B cell (primary cell): ENCODE data around the gene KIAA0753. TPM values are rescaled to one million over a fixed set of nuclear protein-coding genes. Genes with fewer than 3 reads are reported as not detected.

Experiments used
- ATAC-seq: fragments of 200-7000 bp; cut with Tn5 transposase; one replicate; pipeline ENCODE4 v1.10.0; 2021; ENCODE audit warnings: low read depth, mild to moderate bottlenecking, moderate number of reproducible peaks, moderate library complexity
- CTCF ChIA-PET: fragments of 350-600 bp; sonication (Branson Sonifier 250); formaldehyde crosslinking; loops from one replicate; lab custom pipeline; 2021; ENCODE audit warnings: antibody characterized with exemption, inconsistent platforms; lab: Charles Lee
- POLR2A ChIA-PET: fragments of 350-600 bp; sonication (Branson Sonifier 250); formaldehyde crosslinking; loops from one replicate; lab custom pipeline; 2021; ENCODE audit warnings: antibody characterized with exemption; lab: Charles Lee
- DNase-seq: peaks from one replicate; pipeline ENCODE4 v3.0.0; 2013
- H2AFZ ChIP-seq: 2 replicates; pipeline ENCODE4 v1.6.1; 2012; ENCODE audit warnings: mild to moderate bottlenecking, low read depth, low read length; ENCODE audit not compliant: insufficient read depth, poor library complexity, severe bottlenecking
- H3K27ac ChIP-seq, 2 donors: 1 replicate in 1 of 2; 2 replicates in 1 of 2; pipeline ENCODE4 v1.5.1; 2012 to 2013; ENCODE audit warnings: low read length in 2 of 2, mild to moderate bottlenecking in 2 of 2, moderate library complexity in 1 of 2
- H3K27me3 ChIP-seq, 4 experiments: fragments of 200-600 bp in 1 of 4; sonication (generic) in 1 of 4; replicated peaks in 1 of 4; 1 replicate in 2 of 4; 2 replicates in 2 of 4; pipeline versions ENCODE4 v1.6.1 to v1.7.0; 2013 to 2016; ENCODE audit warnings: low read length in 3 of 4, mild to moderate bottlenecking in 2 of 4, mixed read lengths in 1 of 4, moderate library complexity in 1 of 4; ENCODE audit not compliant: insufficient read depth in 4 of 4, control insufficient read depth in 3 of 4; ENCODE audit errors: control extremely low read depth in 1 of 4
- H3K36me3 ChIP-seq, 2 experiments: replicated peaks in 1 of 2; 1 replicate in 1 of 2; 2 replicates in 1 of 2; pipeline versions ENCODE4 v1.6.1 to v1.7.1; 2013; ENCODE audit warnings: low read length in 1 of 2; ENCODE audit not compliant: insufficient read depth in 2 of 2, control insufficient read depth in 1 of 2; ENCODE audit errors: control extremely low read depth in 1 of 2, extremely low read depth in 1 of 2
- H3K4me1 ChIP-seq, 2 donors: fragments of 200-600 bp in 1 of 2; sonication (generic) in 1 of 2; 1 replicate in 1 of 2; 2 replicates in 1 of 2; pipeline versions ENCODE4 v1.5.1 to v1.6.1; 2013 to 2017; ENCODE audit warnings: low read length in 2 of 2; ENCODE audit not compliant: control insufficient read depth in 2 of 2, insufficient read depth in 2 of 2
- H3K4me2 ChIP-seq: replicated peaks from 2 replicates; pipeline ENCODE3; 2012; ENCODE audit warnings: mild to moderate bottlenecking, low read depth, low read length; ENCODE audit not compliant: poor library complexity, severe bottlenecking
- H3K4me3 ChIP-seq, 5 experiments: fragments of 200-600 bp in 1 of 5; sonication (generic) in 1 of 5; 1 replicate in 3 of 5; 2 replicates in 2 of 5; pipeline versions ENCODE4 v1.5.1 to v1.7.0; 2011 to 2016; ENCODE audit warnings: low read length in 4 of 5, mild to moderate bottlenecking in 4 of 5, low read depth in 2 of 5, control low read depth in 1 of 5, moderate library complexity in 1 of 5; ENCODE audit not compliant: insufficient read depth in 1 of 5; ENCODE audit errors: control extremely low read depth in 1 of 5, extremely low read depth in 1 of 5
- H3K79me2 ChIP-seq: fragments of 200-600 bp; sonication (generic); one replicate; pipeline ENCODE4 v1.6.0; 2016; ENCODE audit warnings: low read length; ENCODE audit not compliant: control insufficient read depth, insufficient read depth
- H3K9ac ChIP-seq: fragments of 200-600 bp; sonication (generic); 2 replicates; pipeline ENCODE4 v1.6.1; 2017; ENCODE audit warnings: mild to moderate bottlenecking, low read length, moderate library complexity
- H3K9me3 ChIP-seq, 3 donors: one replicate each; pipeline versions ENCODE4 v1.6.1 to v1.7.1; 2013; ENCODE audit warnings: low read length in 2 of 3; ENCODE audit not compliant: control insufficient read depth in 2 of 3, insufficient read depth in 1 of 3; ENCODE audit errors: control extremely low read depth in 1 of 3
- H4K20me1 ChIP-seq: 2 replicates; pipeline ENCODE4 v1.6.0; 2012; ENCODE audit warnings: mild to moderate bottlenecking, low read length; ENCODE audit not compliant: insufficient read depth, control insufficient read depth, poor library complexity, severe bottlenecking
- H3K27ac Mint-ChIP-seq: one replicate; pipeline ENCODE4 v1.8.0; 2021; ENCODE audit warnings: mixed read lengths
- H3K27me3 Mint-ChIP-seq: one replicate; pipeline ENCODE4 v1.8.0; 2021; ENCODE audit warnings: mixed read lengths
- H3K4me1 Mint-ChIP-seq: one replicate; pipeline ENCODE4 v1.8.0; 2021; ENCODE audit warnings: mixed read lengths
- H3K4me3 Mint-ChIP-seq: one replicate; pipeline ENCODE4 v1.8.0; 2021; ENCODE audit warnings: mixed read lengths
- H3K9me3 Mint-ChIP-seq: one replicate; pipeline ENCODE4 v1.8.0; 2022; ENCODE audit warnings: mixed read lengths; ENCODE audit not compliant: insufficient read depth
- EZH2 ChIP-seq: IDR thresholded peaks from 2 replicates; pipeline ENCODE4 v1.6.1; 2012; ENCODE audit warnings: borderline replicate concordance, low read depth, mild to moderate bottlenecking, moderate library complexity, low read length; ENCODE audit not compliant: insufficient read depth, poor library complexity, severe bottlenecking
- WGBS: methylation state at CpG from one replicate; pipeline ENCODE4 v1.1.5; 2013; ENCODE audit warnings: missing lambda C conversion rate; ENCODE audit not compliant: insufficient coverage; 5-methylcytosine and 5-hydroxymethylcytosine counted together
- intact Hi-C: fragments of 100-400 bp; cut with micrococcal nuclease; formaldehyde crosslinking; loops from one replicate; pipeline ENCODE4 v1.10.0; 2022
- polyA plus RNA-seq: library from polyadenylated mRNA; depleted of rRNA; stranded (reverse); fragments of >200 nt; gene quantifications from 2 replicates; pipeline ENCODE4 v1.2.3, GENCODE V29; 2012
- total RNA-seq, 2 donors: library from RNA; stranded (reverse); fragments of 120-200 nt in 1 of 2; gene quantifications; 1 replicate in 1 of 2; 2 replicates in 1 of 2; pipeline versions ENCODE4 v1.2.3 to v1.2.4, GENCODE V29; 2013 to 2022
- TF ChIP-seq, protein P1 (sequence below): fragments of 200-600 bp; IDR thresholded peaks from one replicate; pipeline ENCODE4 v1.8.0; 2022; ENCODE audit warnings: antibody characterized with exemption, mild to moderate bottlenecking

The KIAA0753 gene
- total and polyA plus RNA-seq, 2 donors (not counting 1 experiment from before 2014, with no cell fraction given): 6.3 to 29.1 TPM

DNA sequence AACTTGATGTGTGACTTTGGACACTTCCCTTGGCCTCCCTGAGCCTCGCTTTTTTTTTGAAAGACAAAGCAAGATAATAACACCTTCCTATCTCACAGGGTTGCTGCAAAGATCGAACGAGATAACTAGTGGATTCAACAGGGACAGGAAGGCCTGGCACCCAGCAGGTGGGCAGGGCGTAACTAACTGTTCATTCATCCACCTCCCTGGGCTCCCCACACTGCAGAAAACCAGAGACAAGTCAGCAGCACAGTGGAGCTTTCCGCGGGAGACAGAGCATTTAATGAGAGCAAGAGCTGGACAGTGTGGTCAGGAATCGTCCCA lies 43.9 kb upstream of the KIAA0753 start:
- WGBS: 84% methylated on average over 6 of the region's 7 CpGs
- Histone ChIP-seq H3K4me3 (no peak overlapping the region), H3K27ac (no peak overlapping the region), H3K4me2 (no peak overlapping the region), H3K9me3 (no peaks in the 10 kb centered on the region), H3K4me1 (no peaks in the 10 kb centered on the region), H3K27me3 (peaks cover 0 to 10% (median 2%) of the 10 kb centered on the region in 4 experiments), H2AFZ (no peak overlapping the region), H3K79me2 (no peaks in the 10 kb centered on the region), H3K9ac (no peak overlapping the region), H3K36me3 (no peaks in the 10 kb centered on the region), H4K20me1 (no peaks in the 10 kb centered on the region)
- intact Hi-C loops: no loop called here
- H3K27ac Mint-ChIP-seq: no peak overlapping the region
- no peaks in the 10 kb centered on the region for H3K4me1 Mint-ChIP-seq
- ATAC-seq (no peak), DNase-seq (no peak)
- POLR2A ChIA-PET: no interaction called here
- TF ChIP-seq EZH2: no peak
- TF ChIP-seq, protein P1, sequence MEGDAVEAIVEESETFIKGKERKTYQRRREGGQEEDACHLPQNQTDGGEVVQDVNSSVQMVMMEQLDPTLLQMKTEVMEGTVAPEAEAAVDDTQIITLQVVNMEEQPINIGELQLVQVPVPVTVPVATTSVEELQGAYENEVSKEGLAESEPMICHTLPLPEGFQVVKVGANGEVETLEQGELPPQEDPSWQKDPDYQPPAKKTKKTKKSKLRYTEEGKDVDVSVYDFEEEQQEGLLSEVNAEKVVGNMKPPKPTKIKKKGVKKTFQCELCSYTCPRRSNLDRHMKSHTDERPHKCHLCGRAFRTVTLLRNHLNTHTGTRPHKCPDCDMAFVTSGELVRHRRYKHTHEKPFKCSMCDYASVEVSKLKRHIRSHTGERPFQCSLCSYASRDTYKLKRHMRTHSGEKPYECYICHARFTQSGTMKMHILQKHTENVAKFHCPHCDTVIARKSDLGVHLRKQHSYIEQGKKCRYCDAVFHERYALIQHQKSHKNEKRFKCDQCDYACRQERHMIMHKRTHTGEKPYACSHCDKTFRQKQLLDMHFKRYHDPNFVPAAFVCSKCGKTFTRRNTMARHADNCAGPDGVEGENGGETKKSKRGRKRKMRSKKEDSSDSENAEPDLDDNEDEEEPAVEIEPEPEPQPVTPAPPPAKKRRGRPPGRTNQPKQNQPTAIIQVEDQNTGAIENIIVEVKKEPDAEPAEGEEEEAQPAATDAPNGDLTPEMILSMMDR: no peak
- CTCF ChIA-PET: interaction anchor here (0.9 kb wide), 1 partner anchor 226 kb away, joined by 3 read pairs; no protein-coding TSS in a partner anchor
- H3K9me3 Mint-ChIP-seq: no peaks in the 10 kb centered on the region
- H3K4me3 Mint-ChIP-seq: no peak overlapping the region
- peaks cover 27% of the 10 kb centered on the region for H3K27me3 Mint-ChIP-seq

DNA sequence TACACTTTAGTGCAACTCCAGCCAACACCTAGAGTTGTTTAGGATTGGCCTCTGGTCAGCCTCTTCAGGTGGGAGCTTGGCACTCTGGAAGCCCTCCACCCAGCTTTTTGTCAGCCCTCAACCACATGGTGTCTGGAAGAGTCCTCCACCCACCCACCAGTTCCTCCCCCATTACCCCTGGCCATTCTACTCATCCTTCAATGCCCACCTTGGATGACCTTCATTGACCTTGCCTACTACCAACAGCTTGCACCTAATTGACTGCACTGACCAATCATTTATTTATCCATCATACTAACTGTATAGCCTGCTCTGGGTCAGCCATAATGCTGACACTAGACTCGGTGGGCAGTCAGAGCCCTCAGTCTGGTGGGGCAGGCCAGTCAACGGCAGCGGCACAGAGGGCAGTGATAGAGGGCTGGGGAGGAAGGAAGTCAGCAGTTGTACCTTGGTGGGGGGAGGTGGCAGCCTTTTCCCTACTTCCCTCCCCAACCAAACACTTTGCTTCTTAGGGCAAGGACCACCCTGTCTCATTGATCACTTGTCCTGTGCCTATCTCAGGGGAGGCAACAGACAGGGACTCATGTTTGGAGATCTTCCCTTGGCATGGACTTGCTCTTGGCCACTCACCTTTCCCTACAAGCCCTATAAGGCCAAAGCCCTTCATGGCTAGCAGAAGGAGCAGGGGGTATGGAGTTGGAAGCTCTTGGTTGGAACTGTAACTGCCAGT lies 43.4 kb upstream of the KIAA0753 start:
- no peak overlapping the region for H3K9ac ChIP-seq
- H3K27me3 ChIP-seq: peaks cover 0 to 13% (median 4%) of the 10 kb centered on the region in 4 experiments
- H3K4me3 Mint-ChIP-seq: no peak overlapping the region
- WGBS: no CpG with 5 or more reads among the region's 3 CpGs
- no peaks in the 10 kb centered on the region for H3K4me1 Mint-ChIP-seq
- no peak overlapping the region for H3K4me3 ChIP-seq
- no peaks in the 10 kb centered on the region for H3K79me2 ChIP-seq
- no peak overlapping the region for H3K27ac Mint-ChIP-seq
- POLR2A ChIA-PET: no interaction called here
- no peaks in the 10 kb centered on the region for H3K4me1 ChIP-seq
- ATAC-seq (no peak), DNase-seq (no peak)
- H4K20me1 ChIP-seq: no peaks in the 10 kb centered on the region
- H3K4me2 ChIP-seq: no peak overlapping the region
- no peak overlapping the region for H3K27ac ChIP-seq
- no peaks in the 10 kb centered on the region for H3K9me3 ChIP-seq
- H3K27me3 Mint-ChIP-seq: peaks cover 28% of the 10 kb centered on the region
- no peak overlapping the region for H2AFZ ChIP-seq
- CTCF ChIA-PET: interaction anchor here (0.9 kb wide), 1 partner anchor 227 kb away, joined by 3 read pairs; no protein-coding TSS in a partner anchor
- no peaks in the 10 kb centered on the region for H3K9me3 Mint-ChIP-seq
- intact Hi-C loops: no loop called here
- TF ChIP-seq, protein P1: no peak
- H3K36me3 ChIP-seq: no peaks in the 10 kb centered on the region
